ENCODE measurements around the gene TLE7. TPM values are rescaled to one million over a fixed set of nuclear protein-coding genes. Genes with fewer than 3 reads are reported as not detected.

The TLE7 gene
- total and polyA plus RNA-seq, 3 experiments from 2014 or later, result not detected

DNA sequence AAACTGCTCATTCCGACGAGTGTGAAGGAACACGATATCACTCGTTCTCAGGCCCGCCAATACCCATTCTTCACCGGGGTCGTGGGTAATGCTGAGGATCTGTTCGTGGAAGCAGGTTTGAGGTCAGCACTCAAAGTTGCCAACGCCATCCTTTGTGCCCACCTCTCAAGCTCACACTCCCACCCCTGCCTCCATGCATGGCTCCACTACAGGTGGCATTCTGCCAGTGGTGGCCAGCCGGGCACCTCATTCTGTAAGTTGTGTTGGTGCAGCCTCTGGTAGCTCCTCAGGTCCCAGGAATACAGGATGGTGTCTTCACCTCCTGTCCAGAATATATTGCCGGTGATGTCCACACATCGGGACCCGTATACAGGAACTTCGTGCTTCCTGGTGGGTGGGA lies 10.7 kb downstream of the TLE7 start:
- H3K9me3 Mint-ChIP-seq, result peaks cover 0 to 3% (median 0%) of the 10 kb centered on the region in 5 donors
- no peak for DNase-seq
- POLR2A ChIA-PET, result no interaction called here

DNA sequence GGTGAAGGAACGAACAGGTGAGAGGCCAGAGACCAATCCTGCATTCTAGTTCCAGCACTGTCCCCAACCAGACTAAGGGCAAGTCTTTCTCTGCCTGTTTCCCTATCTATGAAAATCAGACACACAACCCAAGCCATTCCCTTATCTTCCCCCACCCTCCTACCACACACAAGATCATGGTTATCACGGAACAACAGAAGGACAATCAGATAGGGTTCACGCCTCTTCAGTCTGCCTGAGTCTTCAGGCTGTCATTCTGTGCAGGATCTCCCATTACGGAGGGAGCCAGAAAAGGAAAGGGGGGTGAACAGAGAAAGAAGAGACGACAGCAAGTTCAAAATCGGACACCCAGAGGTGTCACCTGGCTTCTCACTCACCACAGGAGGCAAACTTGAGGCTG lies 11.1 kb downstream of the TLE7 start:
- ChIA-PET CTCF (interaction anchor here (1.2 kb wide), 1 partner anchor 70 kb away, joined by 3 read pairs; no protein-coding TSS in a partner anchor), POLR2A (no interaction called here)
- H3K27me3 Mint-ChIP-seq, result peaks cover 5 to 31% of the 10 kb centered on the region in 2 donors
- H3K4me1 ChIP-seq (ENCODE audit: insufficient read depth, low read length), result no peaks in the 10 kb centered on the region
- no peaks in the 10 kb centered on the region for H3K36me3 ChIP-seq (ENCODE audit: insufficient read depth, low read length)
- H3K27ac Mint-ChIP-seq, result no peak overlapping the region
- H3K9me3 ChIP-seq (ENCODE audit: low read length), result no peaks in the 10 kb centered on the region
- H3K36me3 Mint-ChIP-seq, result peaks cover 0 to 1% (median 0%) of the 10 kb centered on the region in 3 donors
- H3K9me3 Mint-ChIP-seq, result peaks cover 0 to 3% (median 0%) of the 10 kb centered on the region in 5 donors
- H3K27me3 ChIP-seq (ENCODE audit: insufficient read depth, low read length, poor library complexity, severe bottlenecking), result no peaks in the 10 kb centered on the region
- H3K4me3 Mint-ChIP-seq, result no peak overlapping the region
- no peak overlapping the region for H3K4me3 ChIP-seq (ENCODE audit: low read length)
- peaks cover 0 to 16% (median 9%) of the 10 kb centered on the region in 3 donors for H3K4me1 Mint-ChIP-seq
- DNase-seq, result no peak
- H3K27ac ChIP-seq (ENCODE audit: low read depth, low read length), result no peak overlapping the region

More for the DNA sequence above, 10.7 kb downstream of the TLE7 start:
- Mint-ChIP-seq H3K4me3 (no peak overlapping the region), H3K36me3 (peaks cover 0 to 1% (median 0%) of the 10 kb centered on the region in 3 donors), H3K4me1 (peaks cover 0 to 12% (median 8%) of the 10 kb centered on the region in 3 donors), H3K27ac (no peak overlapping the region), H3K27me3 (peaks cover 4 to 26% of the 10 kb centered on the region in 2 donors)
- H3K4me3 ChIP-seq (ENCODE audit: low read length), result no peak overlapping the region
- no peaks in the 10 kb centered on the region for H3K36me3 ChIP-seq (ENCODE audit: insufficient read depth, low read length)
- H3K9me3 ChIP-seq (ENCODE audit: low read length), result no peaks in the 10 kb centered on the region
- H3K27me3 ChIP-seq (ENCODE audit: insufficient read depth, low read length, poor library complexity, severe bottlenecking), result no peaks in the 10 kb centered on the region
- no peak overlapping the region for H3K27ac ChIP-seq (ENCODE audit: low read depth, low read length)
- H3K4me1 ChIP-seq (ENCODE audit: insufficient read depth, low read length), result no peaks in the 10 kb centered on the region
- CTCF ChIA-PET, result interaction anchor here (1.2 kb wide), 1 partner anchor 70 kb away, joined by 3 read pairs; no protein-coding TSS in a partner anchor

DNA sequence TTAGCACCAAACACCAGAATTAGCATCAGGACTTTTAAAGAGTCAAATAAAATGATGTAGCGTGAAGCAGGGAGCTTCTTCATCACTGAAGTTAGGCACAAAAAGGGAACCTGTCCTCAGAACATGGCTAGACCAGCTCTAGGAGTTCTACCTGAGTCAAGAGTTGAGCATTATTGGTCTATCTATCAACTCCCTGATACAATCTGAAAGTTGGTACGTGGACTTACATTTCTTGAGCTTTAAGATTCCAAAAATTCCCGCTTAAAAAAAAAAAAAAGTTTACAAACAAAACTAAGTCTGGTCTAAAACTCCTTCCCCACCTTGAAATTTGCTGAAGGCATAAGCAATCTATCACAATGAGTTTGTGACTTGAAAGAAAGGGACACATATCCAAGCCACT lies 12.3 kb downstream of the TLE7 start:
- Mint-ChIP-seq H3K9me3 (peaks cover 0 to 3% (median 0%) of the 10 kb centered on the region in 5 donors), H3K36me3 (peaks cover 0 to 1% (median 0%) of the 10 kb centered on the region in 3 donors), H3K27ac (no peak overlapping the region), H3K27me3 (peaks cover 9 to 38% of the 10 kb centered on the region in 2 donors), H3K4me1 (peaks cover 0 to 20% (median 12%) of the 10 kb centered on the region in 3 donors), H3K4me3 (no peak overlapping the region)
- ChIA-PET CTCF (interaction anchor here (0.8 to 1.0 kb wide), 2 partner anchors 16 to 18 kb away, joined by 3 to 4 read pairs; no protein-coding TSS in a partner anchor), POLR2A (interaction anchor here (0.7 kb wide), 1 partner anchor 33 kb away, joined by 3 read pairs; the partner anchor contains the start of gene ZNF23)
- no peak for DNase-seq
- no peaks in the 10 kb centered on the region for H3K4me1 ChIP-seq (ENCODE audit: insufficient read depth, low read length)
- peaks cover 4% of the 10 kb centered on the region for H3K27me3 ChIP-seq (ENCODE audit: insufficient read depth, low read length, poor library complexity, severe bottlenecking)
- no peaks in the 10 kb centered on the region for H3K9me3 ChIP-seq (ENCODE audit: low read length)
- no peak overlapping the region for H3K27ac ChIP-seq (ENCODE audit: low read depth, low read length)
- H3K36me3 ChIP-seq (ENCODE audit: insufficient read depth, low read length), result no peaks in the 10 kb centered on the region
- no peak overlapping the region for H3K4me3 ChIP-seq (ENCODE audit: low read length)

DNA sequence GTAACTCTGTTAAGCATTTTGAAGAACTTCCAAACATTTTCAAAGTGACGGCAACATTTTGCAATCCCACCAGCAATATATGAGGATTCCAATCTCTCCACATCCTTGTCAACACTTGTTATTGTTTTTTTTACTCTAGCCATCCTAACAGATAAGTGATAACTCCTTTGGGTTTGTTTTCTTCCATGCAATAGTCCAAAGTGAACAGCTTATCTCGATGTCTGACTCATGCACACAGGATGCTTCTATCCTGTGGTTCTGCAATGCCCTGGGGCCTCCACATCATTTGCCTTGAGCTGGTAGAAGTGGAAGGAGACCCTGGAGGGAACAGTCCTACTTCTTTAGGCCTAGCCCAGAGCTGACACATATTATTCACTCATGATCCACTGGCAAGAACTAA lies 13.0 kb downstream of the TLE7 start:
- Mint-ChIP-seq H3K27me3 (peaks cover 12 to 39% of the 10 kb centered on the region in 2 donors), H3K27ac (no peak overlapping the region), H3K4me1 (peaks cover 0 to 20% (median 12%) of the 10 kb centered on the region in 3 donors), H3K9me3 (peaks cover 0 to 3% (median 0%) of the 10 kb centered on the region in 5 donors), H3K36me3 (peaks cover 0 to 1% (median 0%) of the 10 kb centered on the region in 3 donors), H3K4me3 (no peak overlapping the region)
- ChIA-PET CTCF (interaction anchor here (0.8 to 1.4 kb wide), 3 partner anchors 15 to 18 kb away, joined by 3 to 4 read pairs (median 3); no protein-coding TSS in a partner anchor), POLR2A (interaction anchor here (0.7 kb wide), 1 partner anchor 33 kb away, joined by 3 read pairs; the partner anchor contains the start of gene ZNF23)
- no peaks in the 10 kb centered on the region for H3K4me1 ChIP-seq (ENCODE audit: insufficient read depth, low read length)
- H3K9me3 ChIP-seq (ENCODE audit: low read length), result no peaks in the 10 kb centered on the region
- no peaks in the 10 kb centered on the region for H3K36me3 ChIP-seq (ENCODE audit: insufficient read depth, low read length)
- no peak for DNase-seq
- H3K27ac ChIP-seq (ENCODE audit: low read depth, low read length), result no peak overlapping the region
- H3K4me3 ChIP-seq (ENCODE audit: low read length), result no peak overlapping the region
- H3K27me3 ChIP-seq (ENCODE audit: insufficient read depth, low read length, poor library complexity, severe bottlenecking), result peaks cover 9% of the 10 kb centered on the region

DNA sequence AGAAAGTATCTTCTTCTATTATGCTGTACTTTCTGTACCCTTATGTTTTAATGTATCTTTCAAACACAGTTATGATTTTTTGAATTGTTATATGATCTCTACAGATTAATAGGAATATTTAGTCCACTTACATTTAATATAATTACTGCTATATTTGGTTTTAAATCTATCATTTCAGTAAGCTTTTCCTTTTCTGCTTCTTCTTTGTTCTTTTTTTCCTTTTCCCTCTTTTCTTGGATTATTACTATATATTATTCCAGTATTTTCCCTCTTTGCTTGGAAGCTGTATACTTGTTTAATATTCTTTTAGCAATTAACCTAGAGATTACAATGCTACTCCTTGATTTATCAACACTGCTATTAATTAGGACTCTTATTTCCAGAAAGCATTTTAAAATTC lies 13.5 kb downstream of the TLE7 start:
- peaks cover 0 to 20% (median 12%) of the 10 kb centered on the region in 3 donors for H3K4me1 Mint-ChIP-seq
- H3K27me3 ChIP-seq (ENCODE audit: insufficient read depth, low read length, poor library complexity, severe bottlenecking), result peaks cover 9% of the 10 kb centered on the region

DNA sequence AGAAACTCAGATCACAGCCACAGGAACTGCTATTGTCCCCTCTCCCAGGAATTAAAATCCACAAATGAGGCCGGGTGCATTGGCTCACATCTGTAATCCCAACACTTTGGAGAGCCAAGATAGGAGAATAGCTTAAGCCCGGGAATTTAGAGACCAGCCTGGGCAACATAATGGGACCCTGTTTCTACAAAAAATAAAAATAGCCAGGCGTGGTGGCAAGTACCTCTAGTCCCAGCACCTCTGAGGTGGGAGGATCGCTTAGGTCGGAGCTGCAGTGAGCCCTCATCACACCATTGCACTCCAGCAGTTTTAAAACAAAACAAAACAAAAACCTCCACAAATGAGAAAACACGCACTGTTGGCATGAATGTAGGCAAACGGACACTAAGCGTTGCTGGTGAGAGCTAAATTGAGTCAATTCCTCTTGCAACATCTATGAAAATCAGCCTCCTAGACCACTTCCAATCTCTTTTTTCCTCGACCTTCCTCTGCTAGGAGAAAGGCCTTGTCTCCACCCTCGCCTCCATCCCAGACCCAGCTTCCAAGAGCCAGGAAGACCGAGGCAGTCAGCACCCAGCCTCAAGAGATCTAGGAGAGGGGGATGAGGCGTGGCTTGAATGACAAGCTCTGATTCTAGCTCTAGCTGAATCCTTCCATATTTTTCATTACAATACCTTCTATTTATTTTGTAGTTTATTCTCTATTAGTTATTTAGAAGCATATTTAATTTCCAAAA lies 14.8 kb downstream of the TLE7 start:
- CTCF ChIA-PET, result interaction anchor here (0.9 to 2.3 kb wide), 5 partner anchors 14 to 184 kb away, joined by 3 to 8 read pairs (median 3); no protein-coding TSS in a partner anchor
- Histone ChIP-seq H3K36me3 (ENCODE audit: insufficient read depth, low read length) (no peaks in the 10 kb centered on the region), H3K4me1 (ENCODE audit: insufficient read depth, low read length) (no peaks in the 10 kb centered on the region), H3K9me3 (ENCODE audit: low read length) (no peaks in the 10 kb centered on the region), H3K27ac (ENCODE audit: low read depth, low read length) (no peak overlapping the region), H3K4me3 (ENCODE audit: low read length) (no peak overlapping the region), H3K27me3 (ENCODE audit: insufficient read depth, low read length, poor library complexity, severe bottlenecking) (peaks cover 9% of the 10 kb centered on the region)
- Mint-ChIP-seq H3K4me3 (peak overlapping the region in 3 of 7 donors; percentile 74 to 85 (median 80)), H3K9me3 (peaks cover 0 to 3% (median 0%) of the 10 kb centered on the region in 5 donors), H3K27me3 (peaks cover 16 to 34% of the 10 kb centered on the region in 2 donors), H3K27ac (peak overlapping the region in 3 of 8 donors; percentile 84 to 90 (median 89)), H3K4me1 (peaks cover 0 to 20% (median 12%) of the 10 kb centered on the region in 3 donors), H3K36me3 (peaks cover 0 to 1% (median 0%) of the 10 kb centered on the region in 3 donors)
- POLR2A ChIA-PET, result no interaction called here
- no peak for DNase-seq

More for the DNA sequence above, 13.5 kb downstream of the TLE7 start:
- no peaks in the 10 kb centered on the region for H3K36me3 ChIP-seq (ENCODE audit: insufficient read depth, low read length)
- no peak overlapping the region for H3K27ac ChIP-seq (ENCODE audit: low read depth, low read length)
- Mint-ChIP-seq H3K36me3 (peaks cover 0 to 1% (median 0%) of the 10 kb centered on the region in 3 donors), H3K9me3 (peaks cover 0 to 3% (median 0%) of the 10 kb centered on the region in 5 donors), H3K4me3 (no peak overlapping the region), H3K27ac (no peak overlapping the region), H3K27me3 (peaks cover 12 to 38% of the 10 kb centered on the region in 2 donors)
- H3K9me3 ChIP-seq (ENCODE audit: low read length), result no peaks in the 10 kb centered on the region
- DNase-seq, result no peak
- no peak overlapping the region for H3K4me3 ChIP-seq (ENCODE audit: low read length)
- CTCF ChIA-PET, result interaction anchor here (1.4 kb wide), 1 partner anchor 16 kb away, joined by 3 read pairs; no protein-coding TSS in a partner anchor
- no peaks in the 10 kb centered on the region for H3K4me1 ChIP-seq (ENCODE audit: insufficient read depth, low read length)
- POLR2A ChIA-PET, result no interaction called here

DNA sequence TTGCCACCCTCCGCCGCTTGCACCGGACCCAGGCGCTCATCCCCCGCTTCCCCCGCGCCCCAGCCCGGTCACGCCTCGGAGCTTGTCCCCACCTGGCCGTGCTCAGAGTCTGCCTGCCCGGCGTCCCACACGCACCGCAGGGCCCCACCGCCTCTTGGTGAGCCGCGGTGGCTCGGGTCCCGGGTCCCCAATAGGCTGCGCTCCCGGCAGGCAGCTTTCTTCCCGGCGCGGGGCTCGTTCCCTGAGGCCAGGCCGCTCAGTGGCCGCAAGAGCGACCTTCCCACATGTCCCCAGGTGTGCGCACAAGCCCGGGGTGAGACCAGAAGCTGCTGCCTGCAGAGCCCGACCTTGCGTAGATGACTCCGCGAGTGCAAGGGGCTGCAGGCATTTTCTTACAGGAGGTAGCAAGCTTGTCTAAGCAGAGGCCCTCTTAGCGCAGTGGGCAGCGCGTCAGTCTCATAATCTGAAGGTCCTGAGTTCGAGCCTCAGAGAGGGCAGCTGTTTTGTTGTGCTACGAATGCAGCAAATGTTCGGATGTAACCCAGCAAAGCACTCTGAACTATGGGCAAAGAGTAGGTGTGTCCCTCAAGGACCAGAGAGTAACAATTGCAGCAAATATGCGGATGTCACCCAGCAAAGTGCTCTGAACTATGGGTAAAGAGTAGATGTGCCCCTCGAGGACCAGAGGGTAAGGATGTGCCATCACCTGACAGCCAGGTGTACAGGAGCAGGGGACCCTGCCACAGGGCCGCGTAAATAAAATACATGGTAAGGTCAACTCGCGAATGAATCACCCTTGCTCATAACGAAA lies 15.6 kb downstream of the TLE7 start:
- peak in 2 of 5 donors; percentile 75 to 84 for DNase-seq
- no peak overlapping the region for H3K27ac ChIP-seq (ENCODE audit: low read depth, low read length)
- H3K36me3 Mint-ChIP-seq, result peaks cover 0 to 1% (median 0%) of the 10 kb centered on the region in 3 donors
- H3K27me3 Mint-ChIP-seq, result peaks cover 16 to 30% of the 10 kb centered on the region in 2 donors
- H3K4me1 ChIP-seq (ENCODE audit: insufficient read depth, low read length), result no peaks in the 10 kb centered on the region
- H3K4me1 Mint-ChIP-seq, result peaks cover 0 to 20% (median 12%) of the 10 kb centered on the region in 3 donors
- H3K36me3 ChIP-seq (ENCODE audit: insufficient read depth, low read length), result no peaks in the 10 kb centered on the region
- peaks cover 0 to 3% (median 0%) of the 10 kb centered on the region in 5 donors for H3K9me3 Mint-ChIP-seq
- peak overlapping the region in 4 of 7 donors; percentile 2 to 85 (median 77) for H3K4me3 Mint-ChIP-seq
- peaks cover 9% of the 10 kb centered on the region for H3K27me3 ChIP-seq (ENCODE audit: insufficient read depth, low read length, poor library complexity, severe bottlenecking)
- POLR2A ChIA-PET, result no interaction called here
- H3K4me3 ChIP-seq (ENCODE audit: low read length), result no peak overlapping the region
- H3K27ac Mint-ChIP-seq, result peak overlapping the region in 3 of 8 donors; percentile 84 to 90 (median 89)
- CTCF ChIA-PET, result interaction anchor here (1.2 to 2.3 kb wide), 5 partner anchors 14 to 184 kb away, joined by 3 to 8 read pairs (median 3); no protein-coding TSS in a partner anchor
- no peaks in the 10 kb centered on the region for H3K9me3 ChIP-seq (ENCODE audit: low read length)

All from CD8-positive, alpha-beta memory T cell (primary cell).